B cell (primary cell): Measurements from ENCODE around the gene USP37. TPM values are rescaled to one million over a fixed set of nuclear protein-coding genes. Genes with fewer than 3 reads are reported as not detected.
A peak's percentile ranks its signal among the peaks of the same experiment; 100 is the strongest.

Source experiments
- ATAC-seq: fragments of 200-7000 bp; cut with Tn5 transposase; one replicate; pipeline ENCODE4 v1.10.0; 2021; ENCODE audit warnings: low read depth, mild to moderate bottlenecking, moderate number of reproducible peaks, moderate library complexity
- CTCF ChIA-PET: fragments of 350-600 bp; sonication (Branson Sonifier 250); formaldehyde crosslinking; loops from one replicate; lab custom pipeline; 2021; ENCODE audit warnings: antibody characterized with exemption, inconsistent platforms; lab: Charles Lee
- POLR2A ChIA-PET: fragments of 350-600 bp; sonication (Branson Sonifier 250); formaldehyde crosslinking; loops from one replicate; lab custom pipeline; 2021; ENCODE audit warnings: antibody characterized with exemption; lab: Charles Lee
- DNase-seq: peaks from one replicate; pipeline ENCODE4 v3.0.0; 2013
- H2AFZ ChIP-seq: 2 replicates; pipeline ENCODE4 v1.6.1; 2012; ENCODE audit warnings: mild to moderate bottlenecking, low read depth, low read length; ENCODE audit not compliant: insufficient read depth, poor library complexity, severe bottlenecking
- H3K27ac ChIP-seq, 2 donors: 1 replicate in 1 of 2; 2 replicates in 1 of 2; pipeline ENCODE4 v1.5.1; 2012 to 2013; ENCODE audit warnings: low read length in 2 of 2, mild to moderate bottlenecking in 2 of 2, moderate library complexity in 1 of 2
- H3K27me3 ChIP-seq, 4 experiments: fragments of 200-600 bp in 1 of 4; sonication (generic) in 1 of 4; replicated peaks in 1 of 4; 1 replicate in 2 of 4; 2 replicates in 2 of 4; pipeline versions ENCODE4 v1.6.1 to v1.7.0; 2013 to 2016; ENCODE audit warnings: low read length in 3 of 4, mild to moderate bottlenecking in 2 of 4, mixed read lengths in 1 of 4, moderate library complexity in 1 of 4; ENCODE audit not compliant: insufficient read depth in 4 of 4, control insufficient read depth in 3 of 4; ENCODE audit errors: control extremely low read depth in 1 of 4
- H3K36me3 ChIP-seq, 2 experiments: replicated peaks in 1 of 2; 1 replicate in 1 of 2; 2 replicates in 1 of 2; pipeline versions ENCODE4 v1.6.1 to v1.7.1; 2013; ENCODE audit warnings: low read length in 1 of 2; ENCODE audit not compliant: insufficient read depth in 2 of 2, control insufficient read depth in 1 of 2; ENCODE audit errors: control extremely low read depth in 1 of 2, extremely low read depth in 1 of 2
- H3K4me1 ChIP-seq, 2 donors: fragments of 200-600 bp in 1 of 2; sonication (generic) in 1 of 2; 1 replicate in 1 of 2; 2 replicates in 1 of 2; pipeline versions ENCODE4 v1.5.1 to v1.6.1; 2013 to 2017; ENCODE audit warnings: low read length in 2 of 2; ENCODE audit not compliant: control insufficient read depth in 2 of 2, insufficient read depth in 2 of 2
- H3K4me2 ChIP-seq: replicated peaks from 2 replicates; pipeline ENCODE3; 2012; ENCODE audit warnings: mild to moderate bottlenecking, low read depth, low read length; ENCODE audit not compliant: poor library complexity, severe bottlenecking
- H3K4me3 ChIP-seq, 5 experiments: fragments of 200-600 bp in 1 of 5; sonication (generic) in 1 of 5; 1 replicate in 3 of 5; 2 replicates in 2 of 5; pipeline versions ENCODE4 v1.5.1 to v1.7.0; 2011 to 2016; ENCODE audit warnings: low read length in 4 of 5, mild to moderate bottlenecking in 4 of 5, low read depth in 2 of 5, control low read depth in 1 of 5, moderate library complexity in 1 of 5; ENCODE audit not compliant: insufficient read depth in 1 of 5; ENCODE audit errors: control extremely low read depth in 1 of 5, extremely low read depth in 1 of 5
- H3K79me2 ChIP-seq: fragments of 200-600 bp; sonication (generic); one replicate; pipeline ENCODE4 v1.6.0; 2016; ENCODE audit warnings: low read length; ENCODE audit not compliant: control insufficient read depth, insufficient read depth
- H3K9ac ChIP-seq: fragments of 200-600 bp; sonication (generic); 2 replicates; pipeline ENCODE4 v1.6.1; 2017; ENCODE audit warnings: mild to moderate bottlenecking, low read length, moderate library complexity
- H3K9me3 ChIP-seq, 3 donors: one replicate each; pipeline versions ENCODE4 v1.6.1 to v1.7.1; 2013; ENCODE audit warnings: low read length in 2 of 3; ENCODE audit not compliant: control insufficient read depth in 2 of 3, insufficient read depth in 1 of 3; ENCODE audit errors: control extremely low read depth in 1 of 3
- H4K20me1 ChIP-seq: 2 replicates; pipeline ENCODE4 v1.6.0; 2012; ENCODE audit warnings: mild to moderate bottlenecking, low read length; ENCODE audit not compliant: insufficient read depth, control insufficient read depth, poor library complexity, severe bottlenecking
- H3K27ac Mint-ChIP-seq: one replicate; pipeline ENCODE4 v1.8.0; 2021; ENCODE audit warnings: mixed read lengths
- H3K27me3 Mint-ChIP-seq: one replicate; pipeline ENCODE4 v1.8.0; 2021; ENCODE audit warnings: mixed read lengths
- H3K4me1 Mint-ChIP-seq: one replicate; pipeline ENCODE4 v1.8.0; 2021; ENCODE audit warnings: mixed read lengths
- H3K4me3 Mint-ChIP-seq: one replicate; pipeline ENCODE4 v1.8.0; 2021; ENCODE audit warnings: mixed read lengths
- H3K9me3 Mint-ChIP-seq: one replicate; pipeline ENCODE4 v1.8.0; 2022; ENCODE audit warnings: mixed read lengths; ENCODE audit not compliant: insufficient read depth
- EZH2 ChIP-seq: IDR thresholded peaks from 2 replicates; pipeline ENCODE4 v1.6.1; 2012; ENCODE audit warnings: borderline replicate concordance, low read depth, mild to moderate bottlenecking, moderate library complexity, low read length; ENCODE audit not compliant: insufficient read depth, poor library complexity, severe bottlenecking
- WGBS: methylation state at CpG from one replicate; pipeline ENCODE4 v1.1.5; 2013; ENCODE audit warnings: missing lambda C conversion rate; ENCODE audit not compliant: insufficient coverage; 5-methylcytosine and 5-hydroxymethylcytosine counted together
- intact Hi-C: fragments of 100-400 bp; cut with micrococcal nuclease; formaldehyde crosslinking; loops from one replicate; pipeline ENCODE4 v1.10.0; 2022
- polyA plus RNA-seq: library from polyadenylated mRNA; depleted of rRNA; stranded (reverse); fragments of >200 nt; gene quantifications from 2 replicates; pipeline ENCODE4 v1.2.3, GENCODE V29; 2012
- total RNA-seq, 2 donors: library from RNA; stranded (reverse); fragments of 120-200 nt in 1 of 2; gene quantifications; 1 replicate in 1 of 2; 2 replicates in 1 of 2; pipeline versions ENCODE4 v1.2.3 to v1.2.4, GENCODE V29; 2013 to 2022
- TF ChIP-seq, protein P1 (sequence below): fragments of 200-600 bp; IDR thresholded peaks from one replicate; pipeline ENCODE4 v1.8.0; 2022; ENCODE audit warnings: antibody characterized with exemption, mild to moderate bottlenecking

The USP37 gene
- total and polyA plus RNA-seq, 2 donors (not counting 1 experiment from before 2014, with no cell fraction given), result 3.1 to 29.0 TPM

- Histone ChIP-seq H4K20me1 (no peaks in the 10 kb centered on the region), H3K4me3 (no peak overlapping the region), H3K4me1 (peaks cover 12 to 13% of the 10 kb centered on the region in 2 donors), H3K9ac (no peak overlapping the region), H3K27ac (no peak overlapping the region), H3K27me3 (no peaks in the 10 kb centered on the region), H3K79me2 (no peaks in the 10 kb centered on the region), H2AFZ (no peak overlapping the region), H3K4me2 (no peak overlapping the region), H3K9me3 (no peaks in the 10 kb centered on the region), H3K36me3 (peaks cover 1 to 8% of the 10 kb centered on the region in 2 experiments)
- Mint-ChIP-seq H3K4me1 (peaks cover 17% of the 10 kb centered on the region), H3K27me3 (no peaks in the 10 kb centered on the region), H3K4me3 (no peak overlapping the region), H3K27ac (no peak overlapping the region), H3K9me3 (no peaks in the 10 kb centered on the region)
- DNase-seq (peak; percentile 30), ATAC-seq (no peak)
- POLR2A ChIA-PET, result no interaction called here
- intact Hi-C loops, result loop anchor here (1.0 kb wide), 2 partner anchors 60 to 165 kb away; no protein-coding TSS in a partner anchor
- CTCF ChIA-PET, result interaction anchor here (0.9 to 2.4 kb wide), 11 partner anchors 14 to 195 kb away, joined by 3 to 6 read pairs (median 3); partner anchors contain the start of gene CTDSP1
- WGBS, result no CpG with 5 or more reads among the region's 3 CpGs
- no peak for TF ChIP-seq EZH2
- TF ChIP-seq, protein P1, sequence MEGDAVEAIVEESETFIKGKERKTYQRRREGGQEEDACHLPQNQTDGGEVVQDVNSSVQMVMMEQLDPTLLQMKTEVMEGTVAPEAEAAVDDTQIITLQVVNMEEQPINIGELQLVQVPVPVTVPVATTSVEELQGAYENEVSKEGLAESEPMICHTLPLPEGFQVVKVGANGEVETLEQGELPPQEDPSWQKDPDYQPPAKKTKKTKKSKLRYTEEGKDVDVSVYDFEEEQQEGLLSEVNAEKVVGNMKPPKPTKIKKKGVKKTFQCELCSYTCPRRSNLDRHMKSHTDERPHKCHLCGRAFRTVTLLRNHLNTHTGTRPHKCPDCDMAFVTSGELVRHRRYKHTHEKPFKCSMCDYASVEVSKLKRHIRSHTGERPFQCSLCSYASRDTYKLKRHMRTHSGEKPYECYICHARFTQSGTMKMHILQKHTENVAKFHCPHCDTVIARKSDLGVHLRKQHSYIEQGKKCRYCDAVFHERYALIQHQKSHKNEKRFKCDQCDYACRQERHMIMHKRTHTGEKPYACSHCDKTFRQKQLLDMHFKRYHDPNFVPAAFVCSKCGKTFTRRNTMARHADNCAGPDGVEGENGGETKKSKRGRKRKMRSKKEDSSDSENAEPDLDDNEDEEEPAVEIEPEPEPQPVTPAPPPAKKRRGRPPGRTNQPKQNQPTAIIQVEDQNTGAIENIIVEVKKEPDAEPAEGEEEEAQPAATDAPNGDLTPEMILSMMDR, result peak; percentile 51
These were observed 102.0 kb downstream of the USP37 start for GRCh38 chr2:218465987-218466633.

GRCh38 chr2:218458598-218458997 is 109.6 kb downstream of the USP37 start:
- CTCF ChIA-PET, result interaction anchor here (0.7 kb wide), 1 partner anchor 390 kb away, joined by 3 read pairs; no protein-coding TSS in a partner anchor
- no CpG with 5 or more reads among the region's 1 CpG for WGBS
- TF ChIP-seq EZH2, result no peak
- TF ChIP-seq, protein P1, result no peak
- Histone ChIP-seq H3K4me2 (no peak overlapping the region), H4K20me1 (no peaks in the 10 kb centered on the region), H3K9ac (no peak overlapping the region), H3K4me1 (peaks cover 4 to 5% of the 10 kb centered on the region in 2 donors), H2AFZ (no peak overlapping the region), H3K9me3 (peaks cover 0 to 3% (median 0%) of the 10 kb centered on the region in 3 donors), H3K4me3 (no peak overlapping the region), H3K27ac (no peak overlapping the region), H3K27me3 (no peaks in the 10 kb centered on the region), H3K79me2 (no peaks in the 10 kb centered on the region), H3K36me3 (peaks cover 12 to 36% of the 10 kb centered on the region in 2 experiments)
- intact Hi-C loops, result no loop called here
- DNase-seq, result no peak
- POLR2A ChIA-PET, result no interaction called here
- H3K27me3 Mint-ChIP-seq, result no peaks in the 10 kb centered on the region
- no peak for ATAC-seq
- no peaks in the 10 kb centered on the region for H3K9me3 Mint-ChIP-seq
- H3K4me1 Mint-ChIP-seq, result peaks cover 5% of the 10 kb centered on the region
- no peak overlapping the region for H3K4me3 Mint-ChIP-seq
- H3K27ac Mint-ChIP-seq, result no peak overlapping the region
